HCT116 (cell line): ENCODE measurements around the gene IL17B. TPM values are rescaled to one million over a fixed set of nuclear protein-coding genes. Genes with fewer than 3 reads are reported as not detected.

Source experiments
- ATAC-seq: fragments of 200-7000 bp; cut with Tn5 transposase; 2 replicates; pipeline ENCODE4 v1.9.1; 2020; ENCODE audit warnings: mild to moderate bottlenecking, moderate library complexity
- BruUV-seq: library from RNA; stranded (reverse); fragments of 400-500 nt; replicated peaks from 2 replicates; lab custom pipeline; 2021; lab: Mats Ljungman, UMichigan
- CTCF ChIA-PET: fragments of 300-600 bp; sonication (Branson Sonifier 250); formaldehyde crosslinking; loops from one replicate; lab custom pipeline; 2021; ENCODE audit warnings: antibody characterized with exemption; lab: Charles Lee
- POLR2A ChIA-PET: fragments of 300-600, 350-600 bp; sonication (Branson Sonifier 250); formaldehyde crosslinking; loops from one replicate; lab custom pipeline; 2021; ENCODE audit warnings: antibody characterized with exemption; lab: Charles Lee
- RAD21 ChIA-PET, 2 experiments: fragments of 300-600 bp; sonication (Branson Sonifier 250); formaldehyde crosslinking; loops; one replicate each; lab custom pipeline; 2023; ENCODE audit warnings: low total read pairs in 2 of 2; ENCODE audit not compliant: uncharacterized antibody in 2 of 2, unreplicated experiment in 2 of 2, low non-redundant PET in 1 of 2; lab: Charles Lee
- DNase-seq: peaks from one replicate; pipeline ENCODE4 v3.0.0-alpha.2; 2010; ENCODE audit warnings: low read depth, low spot score
- H2AFZ ChIP-seq: fragments of 200-600 bp; shearing (Covaris generic), sonication (generic); 2 replicates; pipeline ENCODE4 v1.6.1; 2017; ENCODE audit warnings: low read depth, mixed run types, mixed read lengths, antibody characterized with exemption, low read length; ENCODE audit not compliant: poor library complexity, severe bottlenecking
- H3K27ac ChIP-seq: 2 replicates; pipeline ENCODE4 v1.5.1; 2012; ENCODE audit warnings: low read depth, low read length
- H3K27me3 ChIP-seq: fragments of 200-600 bp; sonication (generic); 2 replicates; pipeline ENCODE4 v1.6.1; 2016; ENCODE audit warnings: mixed run types, low read length, mixed read lengths; ENCODE audit not compliant: insufficient read depth
- H3K36me3 ChIP-seq, 2 experiments: fragments of 200-500 bp in 1 of 2; fragments of 200-600 bp in 1 of 2; sonication (Bioruptor generic) in 1 of 2; sonication (generic) in 1 of 2; 2 replicates each; pipeline versions ENCODE4 v1.5.1 to v1.6.1; 2014 to 2016; ENCODE audit warnings: low read length in 2 of 2, inconsistent platforms in 1 of 2, mixed read lengths in 1 of 2, mixed run types in 1 of 2; ENCODE audit not compliant: insufficient read depth in 2 of 2, control insufficient read depth in 1 of 2
- H3K4me1 ChIP-seq, 2 experiments: fragments of 200-600 bp in 1 of 2; sonication (generic) in 1 of 2; 2 replicates each; pipeline versions ENCODE4 v1.5.1 to v1.6.1; 2012 to 2017; ENCODE audit warnings: low read length in 2 of 2, inconsistent platforms in 1 of 2, mild to moderate bottlenecking in 1 of 2, mixed read lengths in 1 of 2, mixed run types in 1 of 2, moderate library complexity in 1 of 2; ENCODE audit not compliant: insufficient read depth in 2 of 2, control insufficient read depth in 1 of 2
- H3K4me2 ChIP-seq: fragments of 200-600 bp; sonication (generic); 2 replicates; pipeline ENCODE4 v1.6.1; 2017; ENCODE audit warnings: mixed run types, low read length, mixed read lengths
- H3K4me3 ChIP-seq, 2 experiments: fragments of 200-600 bp in 1 of 2; sonication (generic) in 1 of 2; replicated peaks in 1 of 2; 2 replicates each; pipeline ENCODE4 v1.5.1; 2011 to 2016; ENCODE audit warnings: low read length in 2 of 2, control low read depth in 1 of 2, low read depth in 1 of 2, mild to moderate bottlenecking in 1 of 2, mixed read lengths in 1 of 2, mixed run types in 1 of 2
- H3K79me2 ChIP-seq: fragments of 200-600 bp; sonication (generic); 2 replicates; pipeline ENCODE4 v1.6.1; 2017; ENCODE audit warnings: mild to moderate bottlenecking, mixed run types, low read length, moderate library complexity, mixed read lengths; ENCODE audit not compliant: insufficient read depth
- H3K9ac ChIP-seq: fragments of 200-600 bp; sonication (generic); 2 replicates; pipeline ENCODE4 v1.6.1; 2016; ENCODE audit warnings: low read length, mixed read lengths
- H3K9me2 ChIP-seq: fragments of 200-600 bp; sonication (generic), shearing (Covaris generic); 2 replicates; pipeline ENCODE4 v1.6.1; 2017; ENCODE audit warnings: mixed run types, mild to moderate bottlenecking, moderate library complexity; ENCODE audit not compliant: insufficient read depth
- H3K9me3 ChIP-seq, 2 experiments: fragments of 200-500 bp in 1 of 2; fragments of 200-600 bp in 1 of 2; sonication (Bioruptor generic) in 1 of 2; sonication (generic) in 1 of 2; 2 replicates each; pipeline ENCODE4 v1.6.1; 2014 to 2017; ENCODE audit warnings: low read length in 2 of 2, mixed read lengths in 2 of 2, inconsistent platforms in 1 of 2, low read depth in 1 of 2, mild to moderate bottlenecking in 1 of 2, mixed run types in 1 of 2, moderate library complexity in 1 of 2; ENCODE audit not compliant: control insufficient read depth in 1 of 2, insufficient read depth in 1 of 2
- H4K20me1 ChIP-seq: fragments of 200-600 bp; sonication (generic), shearing (Covaris generic); 2 replicates; pipeline ENCODE4 v1.6.1; 2017; ENCODE audit warnings: mixed run types, mild to moderate bottlenecking, moderate library complexity; ENCODE audit not compliant: insufficient read depth
- CEBPB ChIP-seq: IDR thresholded peaks from 2 replicates; pipeline ENCODE4 v1.6.1; 2012; ENCODE audit warnings: low read depth
- EZH2 ChIP-seq: fragments of 200-600 bp; sonication (generic); IDR thresholded peaks from 2 replicates; pipeline ENCODE4 v1.6.1; 2017; ENCODE audit warnings: antibody characterized with exemption, mixed run types
- JUND ChIP-seq: IDR thresholded peaks from 2 replicates; pipeline ENCODE4 v1.6.1; 2012
- POLR2AphosphoS5 ChIP-seq: IDR thresholded peaks from 2 replicates; pipeline ENCODE4 v1.6.1; 2011; ENCODE audit warnings: mild to moderate bottlenecking, low read depth, low read length, moderate library complexity
- RAD21 ChIP-seq: IDR thresholded peaks from 2 replicates; pipeline ENCODE4 v1.6.1; 2012; ENCODE audit warnings: low read depth, mild to moderate bottlenecking
- SP1 ChIP-seq: IDR thresholded peaks from 2 replicates; pipeline ENCODE4 v1.6.1; 2012; ENCODE audit warnings: low read depth
- TCF7L2 ChIP-seq: IDR thresholded peaks from 2 replicates; pipeline ENCODE4 v1.7.0; 2011; ENCODE audit warnings: borderline replicate concordance, inconsistent platforms; ENCODE audit not compliant: insufficient read depth, insufficient read length; ENCODE audit errors: extremely low read depth
- intact Hi-C: fragments of 100-400 bp; cut with micrococcal nuclease; formaldehyde crosslinking; loops from 2 replicates; pipeline ENCODE4 v1.10.0; 2022
- total RNA-seq: library from RNA; stranded (reverse); gene quantifications from one replicate; pipeline ENCODE4 v1.2.1, GENCODE V29; 2021; ENCODE audit not compliant: unreplicated experiment
- TF ChIP-seq, protein P1 (sequence below): IDR thresholded peaks from 2 replicates; pipeline ENCODE4 v1.6.1; 2012
- TF ChIP-seq, protein P2 (sequence below): IDR thresholded peaks from 2 replicates; pipeline ENCODE4 v1.6.1; 2011; ENCODE audit warnings: mild to moderate bottlenecking, low read length, moderate library complexity; ENCODE audit not compliant: insufficient replicate concordance; ENCODE audit errors: extremely low read depth

The IL17B gene
- total RNA-seq, 1 experiment from 2014 or later = 0.81 TPM

DNA sequence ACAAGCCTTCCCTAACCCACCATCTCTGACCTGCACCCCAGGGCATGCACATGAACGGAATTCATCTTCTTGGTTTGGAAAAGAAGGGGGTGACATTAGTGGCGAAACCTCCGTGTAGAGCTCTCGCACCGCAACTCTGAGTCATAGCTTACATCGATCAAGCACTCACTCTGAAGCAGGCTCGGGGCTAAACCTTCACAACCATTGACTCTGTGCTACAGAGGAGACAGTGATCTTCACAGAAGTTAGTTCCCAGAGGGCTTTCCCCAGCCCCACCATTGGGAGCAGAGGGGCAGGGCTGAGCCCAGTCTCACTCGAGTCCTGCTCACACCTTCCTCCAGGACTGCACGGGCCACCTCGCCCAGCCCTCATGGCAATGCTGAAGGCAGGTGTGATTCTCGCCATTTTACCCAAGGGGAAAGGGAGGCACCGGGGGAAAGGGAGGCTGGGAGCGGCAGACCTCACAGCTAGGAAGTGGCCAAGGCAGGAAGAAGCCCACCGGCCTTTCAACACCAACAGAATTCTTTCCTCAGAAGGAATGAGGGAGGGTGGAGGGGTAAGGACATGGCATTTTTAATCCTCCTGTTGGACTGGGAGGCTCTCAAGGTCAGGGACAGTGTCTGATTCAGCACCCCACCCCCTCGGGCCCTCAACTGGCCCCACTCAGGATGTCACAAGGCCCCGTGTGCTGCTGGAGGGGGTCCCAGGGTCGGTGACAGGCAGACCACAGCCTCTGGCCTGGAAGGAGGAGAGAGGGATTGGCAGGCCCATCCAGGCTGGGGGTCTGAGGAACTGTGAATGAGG, 25.9 kb upstream of the IL17B start:
- H3K4me1 ChIP-seq = no peaks in the 10 kb centered on the region
- no peak overlapping the region for H3K9ac ChIP-seq
- ChIA-PET RAD21 (no interaction called here), CTCF (no interaction called here), POLR2A (no interaction called here)
- no peaks in the 10 kb centered on the region for H3K9me2 ChIP-seq
- H3K9me3 ChIP-seq = no peaks in the 10 kb centered on the region
- no peaks in the 10 kb centered on the region for H3K36me3 ChIP-seq
- TF ChIP-seq SP1 (no peak), CEBPB (no peak), RAD21 (no peak), EZH2 (no peak), JUND (no peak), TCF7L2 (no peak), POLR2AphosphoS5 (no peak)
- TF ChIP-seq, protein P1, sequence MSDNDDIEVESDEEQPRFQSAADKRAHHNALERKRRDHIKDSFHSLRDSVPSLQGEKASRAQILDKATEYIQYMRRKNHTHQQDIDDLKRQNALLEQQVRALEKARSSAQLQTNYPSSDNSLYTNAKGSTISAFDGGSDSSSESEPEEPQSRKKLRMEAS = no peak
- TF ChIP-seq, protein P2, sequence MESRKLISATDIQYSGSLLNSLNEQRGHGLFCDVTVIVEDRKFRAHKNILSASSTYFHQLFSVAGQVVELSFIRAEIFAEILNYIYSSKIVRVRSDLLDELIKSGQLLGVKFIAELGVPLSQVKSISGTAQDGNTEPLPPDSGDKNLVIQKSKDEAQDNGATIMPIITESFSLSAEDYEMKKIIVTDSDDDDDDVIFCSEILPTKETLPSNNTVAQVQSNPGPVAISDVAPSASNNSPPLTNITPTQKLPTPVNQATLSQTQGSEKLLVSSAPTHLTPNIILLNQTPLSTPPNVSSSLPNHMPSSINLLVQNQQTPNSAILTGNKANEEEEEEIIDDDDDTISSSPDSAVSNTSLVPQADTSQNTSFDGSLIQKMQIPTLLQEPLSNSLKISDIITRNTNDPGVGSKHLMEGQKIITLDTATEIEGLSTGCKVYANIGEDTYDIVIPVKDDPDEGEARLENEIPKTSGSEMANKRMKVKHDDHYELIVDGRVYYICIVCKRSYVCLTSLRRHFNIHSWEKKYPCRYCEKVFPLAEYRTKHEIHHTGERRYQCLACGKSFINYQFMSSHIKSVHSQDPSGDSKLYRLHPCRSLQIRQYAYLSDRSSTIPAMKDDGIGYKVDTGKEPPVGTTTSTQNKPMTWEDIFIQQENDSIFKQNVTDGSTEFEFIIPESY = no peak
- ATAC-seq = no peak
- no peaks in the 10 kb centered on the region for H4K20me1 ChIP-seq
- no peaks in the 10 kb centered on the region for H3K79me2 ChIP-seq
- no peak overlapping the region for H3K4me3 ChIP-seq
- no peaks in the 10 kb centered on the region for H3K27me3 ChIP-seq
- H3K27ac ChIP-seq = no peak overlapping the region
- H2AFZ ChIP-seq = no peak overlapping the region
- BruUV-seq = no TSS peak
- no peak overlapping the region for H3K4me2 ChIP-seq
- DNase-seq = no peak
- intact Hi-C loops = no loop called here
